DND-41 (cell line): ENCODE data around the gene SNAP47.

Experiments
- ATAC-seq: fragments of 200-7000 bp; cut with Tn5 transposase; 3 replicates; pipeline ENCODE4 v1.9.1; 2021; ENCODE audit warnings: low read depth; ENCODE audit not compliant: insufficient read depth
- DNase-seq: peaks from one replicate; pipeline ENCODE4 v3.0.0-alpha.2; 2020
- H2AFZ ChIP-seq: 2 replicates; pipeline ENCODE4 v1.6.0; 2012; ENCODE audit warnings: low read depth, low read length
- H3K27ac ChIP-seq: 2 replicates; pipeline ENCODE4 v1.5.1; 2012; ENCODE audit warnings: low read length, inconsistent platforms
- H3K27me3 ChIP-seq: fragments of 200-600 bp; sonication (generic); 2 replicates; pipeline ENCODE4 v1.6.0; 2012; ENCODE audit warnings: low read length, mild to moderate bottlenecking, inconsistent platforms; ENCODE audit not compliant: insufficient read depth, poor library complexity
- H3K36me3 ChIP-seq: 2 replicates; pipeline ENCODE4 v1.5.1; 2012; ENCODE audit warnings: low read length, inconsistent platforms; ENCODE audit not compliant: insufficient read depth
- H3K4me1 ChIP-seq: 2 replicates; pipeline ENCODE4 v1.5.1; 2012; ENCODE audit warnings: mild to moderate bottlenecking, low read length; ENCODE audit not compliant: insufficient read depth
- H3K4me2 ChIP-seq: 2 replicates; pipeline ENCODE4 v1.6.0; 2012; ENCODE audit warnings: mild to moderate bottlenecking, moderate library complexity, low read length, inconsistent platforms; ENCODE audit not compliant: insufficient read depth
- H3K4me3 ChIP-seq, 2 experiments: fragments of 200-600 bp in 1 of 2; shearing (Covaris generic) in 1 of 2; 2 replicates each; pipeline ENCODE4 v1.5.1; 2012 to 2016; ENCODE audit warnings: inconsistent platforms in 2 of 2, low read length in 2 of 2, mild to moderate bottlenecking in 2 of 2, low read depth in 1 of 2, moderate library complexity in 1 of 2
- H3K79me2 ChIP-seq: 2 replicates; pipeline ENCODE4 v1.6.0; 2012; ENCODE audit warnings: low read length, inconsistent platforms; ENCODE audit not compliant: insufficient read depth
- H3K9ac ChIP-seq: 2 replicates; pipeline ENCODE4 v1.6.0; 2012; ENCODE audit warnings: low read depth, mild to moderate bottlenecking, inconsistent platforms, low read length, moderate library complexity
- H3K9me3 ChIP-seq: 2 replicates; pipeline ENCODE4 v1.5.1; 2012; ENCODE audit warnings: low read length, moderate library complexity, mild to moderate bottlenecking, inconsistent platforms; ENCODE audit not compliant: insufficient read depth, severe bottlenecking
- H4K20me1 ChIP-seq: 2 replicates; pipeline ENCODE4 v1.6.0; 2012; ENCODE audit warnings: low read length; ENCODE audit not compliant: insufficient read depth
- EZH2 ChIP-seq: IDR thresholded peaks from 3 replicates; pipeline ENCODE4 v1.6.1; 2012; ENCODE audit warnings: borderline replicate concordance, low read depth, mild to moderate bottlenecking, moderate library complexity, low read length, inconsistent platforms; ENCODE audit not compliant: severe bottlenecking
- TF ChIP-seq, protein P1 (sequence below): IDR thresholded peaks from 2 replicates; pipeline ENCODE4 v1.5.1; 2012; ENCODE audit warnings: borderline replicate concordance, low read length, moderate library complexity, mild to moderate bottlenecking; ENCODE audit not compliant: poor library complexity, severe bottlenecking; ENCODE audit errors: extremely low read depth

SNAP47 gene

GRCh38 chr1:227747382-227747781 lies 12.1 kb downstream of the SNAP47 start:
- DNase-seq (no peak), ATAC-seq (no peak)
- no peak overlapping the region for H3K4me2 ChIP-seq
- no peaks in the 10 kb centered on the region for H3K9me3 ChIP-seq
- no peaks in the 10 kb centered on the region for H3K4me1 ChIP-seq
- H3K36me3 ChIP-seq: peaks cover 50% of the 10 kb centered on the region
- H3K27me3 ChIP-seq: no peaks in the 10 kb centered on the region
- no peak overlapping the region for H3K27ac ChIP-seq
- peaks cover 73% of the 10 kb centered on the region for H3K79me2 ChIP-seq
- no peak overlapping the region for H3K4me3 ChIP-seq
- H3K9ac ChIP-seq: no peak overlapping the region
- H2AFZ ChIP-seq: no peak overlapping the region
- TF ChIP-seq, protein P1, sequence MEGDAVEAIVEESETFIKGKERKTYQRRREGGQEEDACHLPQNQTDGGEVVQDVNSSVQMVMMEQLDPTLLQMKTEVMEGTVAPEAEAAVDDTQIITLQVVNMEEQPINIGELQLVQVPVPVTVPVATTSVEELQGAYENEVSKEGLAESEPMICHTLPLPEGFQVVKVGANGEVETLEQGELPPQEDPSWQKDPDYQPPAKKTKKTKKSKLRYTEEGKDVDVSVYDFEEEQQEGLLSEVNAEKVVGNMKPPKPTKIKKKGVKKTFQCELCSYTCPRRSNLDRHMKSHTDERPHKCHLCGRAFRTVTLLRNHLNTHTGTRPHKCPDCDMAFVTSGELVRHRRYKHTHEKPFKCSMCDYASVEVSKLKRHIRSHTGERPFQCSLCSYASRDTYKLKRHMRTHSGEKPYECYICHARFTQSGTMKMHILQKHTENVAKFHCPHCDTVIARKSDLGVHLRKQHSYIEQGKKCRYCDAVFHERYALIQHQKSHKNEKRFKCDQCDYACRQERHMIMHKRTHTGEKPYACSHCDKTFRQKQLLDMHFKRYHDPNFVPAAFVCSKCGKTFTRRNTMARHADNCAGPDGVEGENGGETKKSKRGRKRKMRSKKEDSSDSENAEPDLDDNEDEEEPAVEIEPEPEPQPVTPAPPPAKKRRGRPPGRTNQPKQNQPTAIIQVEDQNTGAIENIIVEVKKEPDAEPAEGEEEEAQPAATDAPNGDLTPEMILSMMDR: no peak
- no peak for TF ChIP-seq EZH2
- peaks cover 71% of the 10 kb centered on the region for H4K20me1 ChIP-seq

DNA sequence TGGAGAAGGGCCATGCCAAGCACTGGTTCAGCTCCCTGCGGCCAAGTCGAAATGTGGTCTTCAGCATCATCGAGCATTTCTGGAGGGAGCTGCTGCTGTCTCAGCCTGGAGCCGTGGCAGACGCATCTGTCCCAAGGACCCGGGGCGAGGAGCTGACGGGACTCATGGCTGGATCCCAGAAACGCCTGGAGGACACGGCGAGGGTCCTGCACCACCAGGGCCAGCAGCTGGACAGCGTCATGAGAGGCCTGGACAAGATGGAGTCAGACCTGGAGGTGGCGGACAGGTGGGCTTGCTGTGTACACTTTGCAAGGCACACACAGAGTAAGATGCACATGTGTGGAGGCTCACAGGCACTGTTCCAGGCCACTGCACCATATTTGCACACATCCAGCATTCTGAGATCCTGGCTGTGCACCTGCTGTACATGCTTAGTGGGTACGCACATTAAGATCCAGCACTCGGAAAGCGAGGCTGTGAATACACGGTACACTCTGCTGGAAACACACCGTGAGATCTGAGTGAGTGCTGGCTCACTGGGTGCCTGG lies 12.8 kb downstream of the SNAP47 start:
- Histone ChIP-seq H3K4me3 (no peak overlapping the region), H3K27ac (no peak overlapping the region), H3K4me1 (no peaks in the 10 kb centered on the region), H3K9ac (no peak overlapping the region), H2AFZ (no peak overlapping the region), H3K27me3 (no peaks in the 10 kb centered on the region), H3K79me2 (peaks cover 71% of the 10 kb centered on the region), H3K9me3 (no peaks in the 10 kb centered on the region), H3K4me2 (no peak overlapping the region), H3K36me3 (peaks cover 53% of the 10 kb centered on the region), H4K20me1 (peaks cover 66% of the 10 kb centered on the region)
- ATAC-seq (no peak), DNase-seq (no peak)
- TF ChIP-seq, protein P1: no peak
- no peak for TF ChIP-seq EZH2

GRCh38 chr1:227748496-227749182 lies 13.4 kb downstream of the SNAP47 start:
- no peak for ATAC-seq
- H3K36me3 ChIP-seq: peaks cover 59% of the 10 kb centered on the region
- no peaks in the 10 kb centered on the region for H3K9me3 ChIP-seq
- H3K9ac ChIP-seq: no peak overlapping the region
- H3K27ac ChIP-seq: no peak overlapping the region
- no peak overlapping the region for H3K4me2 ChIP-seq
- peaks cover 66% of the 10 kb centered on the region for H4K20me1 ChIP-seq
- H3K27me3 ChIP-seq: no peaks in the 10 kb centered on the region
- TF ChIP-seq EZH2: no peak
- TF ChIP-seq, protein P1: no peak
- no peak overlapping the region for H3K4me3 ChIP-seq
- H3K79me2 ChIP-seq: peaks cover 70% of the 10 kb centered on the region
- no peaks in the 10 kb centered on the region for H3K4me1 ChIP-seq
- DNase-seq: no peak
- no peak overlapping the region for H2AFZ ChIP-seq
